Measurements from ENCODE around the gene AMPH.

DNA sequence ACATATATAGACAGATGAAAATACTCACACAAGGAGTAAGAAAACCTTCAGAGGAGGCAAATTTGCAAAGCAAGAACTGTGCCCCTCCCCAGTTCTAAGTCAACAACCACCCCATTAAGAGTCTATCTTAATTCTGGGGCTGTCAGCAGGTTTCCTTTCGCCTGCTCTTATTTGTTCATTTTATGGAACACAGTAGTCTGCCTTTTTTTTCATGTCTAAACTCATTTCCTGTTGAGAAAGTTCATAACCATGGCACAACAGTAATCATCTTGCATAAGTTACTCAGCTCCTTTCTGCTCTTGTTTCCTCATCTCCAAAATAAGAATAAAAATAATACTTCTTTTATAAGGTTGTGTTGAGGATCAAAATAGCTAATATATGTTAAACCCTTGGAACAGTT lies 25.8 kb upstream of the AMPH start:
- TF ChIP-seq POLR2A (IDR thresholded peaks at IDR 0.05): no peak
- TF ChIP-seq, protein P1, sequence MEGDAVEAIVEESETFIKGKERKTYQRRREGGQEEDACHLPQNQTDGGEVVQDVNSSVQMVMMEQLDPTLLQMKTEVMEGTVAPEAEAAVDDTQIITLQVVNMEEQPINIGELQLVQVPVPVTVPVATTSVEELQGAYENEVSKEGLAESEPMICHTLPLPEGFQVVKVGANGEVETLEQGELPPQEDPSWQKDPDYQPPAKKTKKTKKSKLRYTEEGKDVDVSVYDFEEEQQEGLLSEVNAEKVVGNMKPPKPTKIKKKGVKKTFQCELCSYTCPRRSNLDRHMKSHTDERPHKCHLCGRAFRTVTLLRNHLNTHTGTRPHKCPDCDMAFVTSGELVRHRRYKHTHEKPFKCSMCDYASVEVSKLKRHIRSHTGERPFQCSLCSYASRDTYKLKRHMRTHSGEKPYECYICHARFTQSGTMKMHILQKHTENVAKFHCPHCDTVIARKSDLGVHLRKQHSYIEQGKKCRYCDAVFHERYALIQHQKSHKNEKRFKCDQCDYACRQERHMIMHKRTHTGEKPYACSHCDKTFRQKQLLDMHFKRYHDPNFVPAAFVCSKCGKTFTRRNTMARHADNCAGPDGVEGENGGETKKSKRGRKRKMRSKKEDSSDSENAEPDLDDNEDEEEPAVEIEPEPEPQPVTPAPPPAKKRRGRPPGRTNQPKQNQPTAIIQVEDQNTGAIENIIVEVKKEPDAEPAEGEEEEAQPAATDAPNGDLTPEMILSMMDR (IDR thresholded peaks at IDR 0.05): no peak

Data from thyroid gland (tissue), 4 donors.